Mesenchymal stem cell (in vitro differentiated cells and primary cell): ENCODE results near the gene KLHL2.
A peak's percentile ranks its signal among the peaks of the same experiment; 100 is the strongest.
"Not testable (repeated sequence)": the region's sequence is repeated elsewhere in the genome, so short reads cannot be mapped to it uniquely, and the experiment has no call there.

ENCODE experiments used
- DNase-seq: peaks from one replicate; pipeline ENCODE4 v3.0.0-alpha.2; 2013
- H2AFZ ChIP-seq: one replicate; pipeline ENCODE4 v1.6.1; 2013; ENCODE audit warnings: low read depth, mild to moderate bottlenecking, control low read depth, inconsistent platforms, low read length, moderate library complexity
- H2AK5ac ChIP-seq: 2 replicates; pipeline ENCODE4 v1.6.1; 2013; ENCODE audit warnings: low read length, moderate library complexity, mild to moderate bottlenecking, inconsistent platforms; ENCODE audit not compliant: severe bottlenecking
- H2BK120ac ChIP-seq: one replicate; pipeline ENCODE4 v1.6.1; 2013; ENCODE audit warnings: low read depth, mild to moderate bottlenecking, inconsistent platforms, low read length, moderate library complexity
- H2BK12ac ChIP-seq, 2 experiments: one replicate each; pipeline ENCODE4 v1.6.1; 2013; ENCODE audit warnings: inconsistent platforms in 2 of 2, low read length in 2 of 2, mild to moderate bottlenecking in 2 of 2, moderate library complexity in 2 of 2, control low read depth in 1 of 2
- H2BK15ac ChIP-seq: one replicate; pipeline ENCODE4 v1.6.1; 2013; ENCODE audit warnings: mild to moderate bottlenecking, low read depth, inconsistent platforms; ENCODE audit not compliant: poor library complexity, severe bottlenecking
- H2BK5ac ChIP-seq: 2 replicates; pipeline ENCODE4 v1.6.1; 2013; ENCODE audit warnings: low read depth, mild to moderate bottlenecking, low read length, control low read depth, inconsistent platforms; ENCODE audit not compliant: poor library complexity, severe bottlenecking
- H3K14ac ChIP-seq, 2 experiments: one replicate each; pipeline ENCODE4 v1.6.1; 2013; ENCODE audit warnings: inconsistent platforms in 2 of 2, low read length in 2 of 2, control low read depth in 1 of 2, mild to moderate bottlenecking in 1 of 2, moderate library complexity in 1 of 2
- H3K18ac ChIP-seq, 2 experiments: one replicate each; pipeline ENCODE4 v1.6.1; 2013; ENCODE audit warnings: inconsistent platforms in 2 of 2, low read length in 2 of 2, control low read depth in 1 of 2, low read depth in 1 of 2, mild to moderate bottlenecking in 1 of 2
- H3K23ac ChIP-seq, 2 experiments: one replicate each; pipeline ENCODE4 v1.6.1; 2013; ENCODE audit warnings: inconsistent platforms in 2 of 2, low read length in 2 of 2, mild to moderate bottlenecking in 2 of 2, moderate library complexity in 2 of 2, control low read depth in 1 of 2
- H3K27ac ChIP-seq: 2 replicates; pipeline ENCODE4 v1.5.1; 2013; ENCODE audit warnings: mild to moderate bottlenecking, moderate library complexity, low read length, control low read depth, inconsistent platforms; ENCODE audit not compliant: poor library complexity, severe bottlenecking
- H3K27me3 ChIP-seq, 2 experiments: 2 replicates each; pipeline versions ENCODE4 v1.6.1 to v1.7.0; 2013; ENCODE audit warnings: low read length in 2 of 2, mild to moderate bottlenecking in 2 of 2, moderate library complexity in 2 of 2, control low read depth in 1 of 2, inconsistent platforms in 1 of 2; ENCODE audit not compliant: control insufficient read depth in 1 of 2, insufficient read depth in 1 of 2
- H3K36me3 ChIP-seq, 2 experiments: 2 replicates each; pipeline versions ENCODE4 v1.6.1 to v1.7.0; 2013; ENCODE audit warnings: low read length in 2 of 2, control low read depth in 1 of 2, inconsistent platforms in 1 of 2, low read depth in 1 of 2, mild to moderate bottlenecking in 1 of 2; ENCODE audit not compliant: insufficient read depth in 2 of 2, control insufficient read depth in 1 of 2
- H3K4ac ChIP-seq, 2 experiments: one replicate each; pipeline ENCODE4 v1.6.1; 2013; ENCODE audit warnings: inconsistent platforms in 2 of 2, low read length in 2 of 2, mild to moderate bottlenecking in 2 of 2, moderate library complexity in 2 of 2, control low read depth in 1 of 2, low read depth in 1 of 2
- H3K4me1 ChIP-seq: 2 replicates; pipeline ENCODE4 v1.6.1; 2013; ENCODE audit warnings: low read depth, low read length, control low read depth; ENCODE audit not compliant: control insufficient read depth, insufficient read depth
- H3K4me2 ChIP-seq: 2 replicates; pipeline ENCODE4 v1.6.1; 2013; ENCODE audit warnings: low read length, mild to moderate bottlenecking, inconsistent platforms; ENCODE audit not compliant: poor library complexity, severe bottlenecking
- H3K4me3 ChIP-seq, 2 experiments: 2 replicates each; pipeline versions ENCODE4 v1.5.1 to v1.7.0; 2013; ENCODE audit warnings: low read length in 2 of 2, mild to moderate bottlenecking in 2 of 2, control low read depth in 1 of 2, low read depth in 1 of 2; ENCODE audit not compliant: insufficient read depth in 1 of 2
- H3K79me1 ChIP-seq: replicated peaks from 2 replicates; pipeline ENCODE4 v1.6.1; 2013; ENCODE audit warnings: mild to moderate bottlenecking, control low read depth, low read length, inconsistent platforms; ENCODE audit not compliant: poor library complexity, severe bottlenecking
- H3K9ac ChIP-seq: 2 replicates; pipeline ENCODE4 v1.7.0; 2013; ENCODE audit warnings: mild to moderate bottlenecking, low read length, moderate library complexity
- H3K9me3 ChIP-seq: 2 replicates; pipeline ENCODE4 v1.7.0; 2013; ENCODE audit warnings: mild to moderate bottlenecking, low read length; ENCODE audit not compliant: control insufficient read depth
- H4K8ac ChIP-seq: one replicate; pipeline ENCODE4 v1.6.1; 2013; ENCODE audit warnings: inconsistent platforms, mild to moderate bottlenecking, low read length, moderate library complexity
- H4K91ac ChIP-seq: one replicate; pipeline ENCODE4 v1.6.1; 2013; ENCODE audit warnings: mild to moderate bottlenecking, low read length, inconsistent platforms
- WGBS: methylation state at CpG from one replicate; pipeline ENCODE4 v1.1.7; 2013; ENCODE audit warnings: mixed read lengths; 5-methylcytosine and 5-hydroxymethylcytosine counted together

KLHL2 gene

DNA sequence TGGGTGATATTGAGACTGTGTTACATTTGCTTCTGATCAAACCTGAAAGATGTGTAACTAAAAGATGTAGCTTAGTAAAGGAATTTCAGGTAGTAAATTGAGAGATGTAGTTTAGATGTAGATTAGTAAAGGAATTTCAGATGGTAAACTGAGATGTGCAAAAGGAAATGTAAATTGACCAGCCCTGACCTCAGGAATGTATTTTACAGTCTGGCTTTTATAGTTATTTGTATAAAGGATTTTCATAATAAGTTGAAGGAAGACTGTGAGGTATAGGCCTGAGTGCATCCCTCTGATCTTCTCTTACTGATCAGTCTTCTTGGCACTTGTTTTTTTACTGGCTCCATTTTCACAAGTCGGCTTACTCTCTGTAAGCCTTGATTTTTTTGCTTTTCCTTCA, 3.2 kb downstream of the KLHL2 start:
- H3K4me1 ChIP-seq, result peaks cover 8% of the 10 kb centered on the region
- no peaks in the 10 kb centered on the region for H3K27me3 ChIP-seq
- H3K27ac ChIP-seq, result peak overlapping the region; percentile 29
- no peak for DNase-seq
- no peak overlapping the region for H2BK5ac ChIP-seq
- H3K14ac ChIP-seq, result no peak overlapping the region
- H3K79me1 ChIP-seq, result peaks cover 6% of the 10 kb centered on the region
- peak overlapping the region; percentile 84 for H2AK5ac ChIP-seq
- H3K4me3 ChIP-seq, result no peak overlapping the region
- no peak overlapping the region for H2BK12ac ChIP-seq
- no peak overlapping the region for H2BK15ac ChIP-seq
- H4K8ac ChIP-seq, result no peak overlapping the region
- no peak overlapping the region for H3K4ac ChIP-seq
- H2AFZ ChIP-seq, result no peak overlapping the region
- H3K23ac ChIP-seq, result no peak overlapping the region
- H3K9ac ChIP-seq, result no peak overlapping the region
- no peaks in the 10 kb centered on the region for H3K36me3 ChIP-seq
- H3K9me3 ChIP-seq, result no peaks in the 10 kb centered on the region
- no peak overlapping the region for H3K4me2 ChIP-seq
- WGBS, result 100% methylated on average over 1 of the region's 1 CpG
- no peak overlapping the region for H2BK120ac ChIP-seq
- no peak overlapping the region for H4K91ac ChIP-seq
- no peak overlapping the region for H3K18ac ChIP-seq

GRCh38 chr4:165212647-165213046, 5.3 kb downstream of the KLHL2 start:
- not testable (repeated sequence) for H3K27me3 ChIP-seq, H2AFZ ChIP-seq, H2BK15ac ChIP-seq, H4K8ac ChIP-seq, H2AK5ac ChIP-seq, H3K18ac ChIP-seq, H2BK5ac ChIP-seq, H3K14ac ChIP-seq, H4K91ac ChIP-seq, H3K4ac ChIP-seq, H3K9ac ChIP-seq, H3K36me3 ChIP-seq, H3K4me2 ChIP-seq, H3K23ac ChIP-seq, H3K4me3 ChIP-seq, H3K4me1 ChIP-seq, H3K9me3 ChIP-seq, H2BK12ac ChIP-seq, H2BK120ac ChIP-seq, DNase-seq
- WGBS, result 100% methylated on average over 2 of the region's 2 CpGs
- Histone ChIP-seq H3K79me1 (peaks cover 10% of the 10 kb centered on the region), H3K27ac (peak overlapping the region; percentile 47)

- not testable (repeated sequence) for H3K36me3 ChIP-seq, H4K8ac ChIP-seq, H3K9ac ChIP-seq, H3K4me2 ChIP-seq, H3K9me3 ChIP-seq, H3K27ac ChIP-seq, H3K4me3 ChIP-seq, H2BK120ac ChIP-seq, H2AK5ac ChIP-seq, H3K18ac ChIP-seq, H4K91ac ChIP-seq, DNase-seq, H3K4me1 ChIP-seq, H3K14ac ChIP-seq, H3K27me3 ChIP-seq, H2BK12ac ChIP-seq, H2AFZ ChIP-seq, H2BK15ac ChIP-seq, H3K4ac ChIP-seq, H3K23ac ChIP-seq, H2BK5ac ChIP-seq
- peaks cover 11% of the 10 kb centered on the region for H3K79me1 ChIP-seq
- no CpG with 5 or more reads among the region's 1 CpG for WGBS
These were observed 6.0 kb downstream of the KLHL2 start for GRCh38 chr4:165213404-165213803.

DNA sequence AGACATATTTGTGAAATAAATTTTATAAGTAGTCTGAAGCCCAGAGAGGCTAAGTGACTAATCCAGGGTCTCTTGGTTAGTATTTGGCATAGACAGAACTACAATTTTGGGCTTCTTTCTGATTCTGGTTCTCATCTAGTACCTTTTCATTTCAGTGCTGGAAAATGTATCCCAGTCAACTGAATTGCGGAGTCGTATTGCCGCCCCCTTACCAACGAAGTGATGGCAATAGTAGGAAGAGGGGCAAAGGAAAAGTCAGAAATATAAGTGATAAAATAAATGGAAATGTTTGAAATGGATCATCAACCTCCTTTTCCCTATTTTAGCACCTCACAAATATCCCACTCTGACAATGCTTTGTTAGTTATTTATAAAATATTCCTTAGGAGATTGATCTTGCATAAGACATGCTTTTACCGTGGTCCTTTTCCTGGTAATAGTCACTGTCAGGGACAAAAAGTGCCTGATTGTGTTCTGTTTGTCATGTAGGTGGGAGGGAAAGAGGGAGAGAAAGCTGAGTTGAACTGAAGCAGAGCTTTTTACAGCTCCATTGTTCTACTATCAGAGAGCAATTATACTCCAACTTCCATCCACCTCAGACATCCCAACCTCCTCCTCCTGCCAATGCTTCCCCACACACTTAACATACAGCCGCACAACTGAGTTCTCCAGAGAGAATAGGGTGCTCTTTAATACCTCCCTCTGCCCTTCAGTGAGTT, 6.8 kb downstream of the KLHL2 start:
- H3K79me1 ChIP-seq, H3K4ac ChIP-seq, H2BK15ac ChIP-seq, H2BK120ac ChIP-seq, H3K9me3 ChIP-seq, H3K4me3 ChIP-seq, H4K8ac ChIP-seq, H3K23ac ChIP-seq, H3K4me1 ChIP-seq, H3K9ac ChIP-seq, H4K91ac ChIP-seq, H2AK5ac ChIP-seq, H2BK5ac ChIP-seq, DNase-seq, H3K4me2 ChIP-seq, H2AFZ ChIP-seq, H3K27ac ChIP-seq, H3K18ac ChIP-seq, H3K27me3 ChIP-seq, H3K36me3 ChIP-seq, H2BK12ac ChIP-seq, H3K14ac ChIP-seq: not testable (repeated sequence)
- WGBS, result 100% methylated on average over 1 of the region's 6 CpGs
